ENCODE data around the gene SETD3. TPM values are rescaled to one million over a fixed set of nuclear protein-coding genes. Genes with fewer than 3 reads are reported as not detected.

Gene SETD3
- total and polyA plus RNA-seq, 2 experiments from 2014 or later = 40.7 to 68.0 TPM

- no peak for TF ChIP-seq ZNF462 (CRISPR knock-in tag; IDR thresholded peaks at IDR 0.05)
Observed at GRCh38 chr14:99517643-99518381, 37.2 kb upstream of the SETD3 start (continued).

GRCh38 chr14:99516871-99517642 lies 36.4 kb upstream of the SETD3 start:
- no peak overlapping the region for H3K4me2 ChIP-seq
- H3K9me2 ChIP-seq (ENCODE audit: insufficient read depth) = no peaks in the 10 kb centered on the region
- H3K27ac ChIP-seq (ENCODE audit: low read depth) = no peak overlapping the region
- TF ChIP-seq EZH2 (IDR thresholded peaks at IDR 0.05; ENCODE audit: low read depth, unreplicated experiment) = no peak
- peak in 1 of 2 experiments; percentile 31; a peak in 1 of 4 replicates for TF ChIP-seq CTCF (conservative IDR thresholded peaks at IDR 0.05; ENCODE audit: low read depth in 2 of 2)
- TF ChIP-seq EZH2phosphoT487 (IDR thresholded peaks at IDR 0.05; ENCODE audit: unreplicated experiment) = no peak
- H3K36me3 ChIP-seq (ENCODE audit: insufficient read depth) = no peaks in the 10 kb centered on the region
- ATAC-seq = peak; percentile 7; the same call in 1 of the 3 replicates
- H2AFZ ChIP-seq = no peak overlapping the region
- H3K9me3 Mint-ChIP-seq = no peaks in the 10 kb centered on the region
- H3K4me3 ChIP-seq = no peak overlapping the region
- H3K4me3 Mint-ChIP-seq = no peak overlapping the region
- no peaks in the 10 kb centered on the region for H3F3A ChIP-seq (replicated peaks; ENCODE audit: low read depth)
- H3K4me1 Mint-ChIP-seq = peaks cover 7% of the 10 kb centered on the region; the same call in 2 of the 3 replicates
- H3K27me3 Mint-ChIP-seq (ENCODE audit: insufficient read depth, low read depth, poor library complexity) = peaks cover 16% of the 10 kb centered on the region
- no peaks in the 10 kb centered on the region for H3K4me1 ChIP-seq (ENCODE audit: insufficient read depth)
- H3K27me3 ChIP-seq (ENCODE audit: insufficient read depth) = no peaks in the 10 kb centered on the region
- no peak for DNase-seq (ENCODE audit: low spot score)
- H4K20me1 ChIP-seq (replicated peaks; ENCODE audit: insufficient read depth) = no peaks in the 10 kb centered on the region; the same call in 1 of the 2 replicates
- H3K79me2 ChIP-seq (replicated peaks; ENCODE audit: insufficient read depth) = no peaks in the 10 kb centered on the region
- no peak overlapping the region for H3K27ac Mint-ChIP-seq
- peaks cover 5% of the 10 kb centered on the region; the same call in 2 of the 3 replicates for H3K36me3 Mint-ChIP-seq (ENCODE audit: low read depth)
